Stimulated activated memory B cell treated with anti-CD40 and anti-IgM and Interleukin-4, amounts not matched to agents 10 μg/mL and 1 μg/mL and 100 μg/mL, for 72 hours (primary cell): ENCODE data around the gene IL17A.
"Not testable (repeated sequence)": the region's sequence is repeated elsewhere in the genome, so short reads cannot be mapped to it uniquely, and the experiment has no call there.

Source experiments
- ATAC-seq: fragments of 150-1000 bp; cut with Tn5 transposase; 2 replicates; pipeline ENCODE4 v1.10.0; 2021
- H3K27ac Mint-ChIP-seq: one replicate; pipeline ENCODE4 v1.8.0; 2022; ENCODE audit warnings: mild to moderate bottlenecking, mixed read lengths
- H3K27me3 Mint-ChIP-seq: one replicate; pipeline ENCODE4 v1.8.0; 2022; ENCODE audit warnings: mixed read lengths
- H3K36me3 Mint-ChIP-seq: one replicate; pipeline ENCODE4 v1.8.0; 2022; ENCODE audit warnings: mixed read lengths
- H3K4me1 Mint-ChIP-seq: one replicate; pipeline ENCODE4 v1.8.0; 2022; ENCODE audit warnings: mixed read lengths
- H3K4me3 Mint-ChIP-seq: one replicate; pipeline ENCODE4 v1.8.0; 2022; ENCODE audit warnings: mild to moderate bottlenecking, moderate library complexity, mixed read lengths
- H3K9me3 Mint-ChIP-seq: one replicate; pipeline ENCODE4 v1.8.0; 2022; ENCODE audit warnings: mixed read lengths

Gene IL17A

GRCh38 chr6:52187098-52187497 is 923 bp downstream of the IL17A start:
- H3K36me3 Mint-ChIP-seq = no peaks in the 10 kb centered on the region
- no peak overlapping the region for H3K4me3 Mint-ChIP-seq
- no peaks in the 10 kb centered on the region for H3K4me1 Mint-ChIP-seq
- ATAC-seq = no peak
- H3K27me3 Mint-ChIP-seq = peaks cover 29% of the 10 kb centered on the region
- no peaks in the 10 kb centered on the region for H3K9me3 Mint-ChIP-seq
- H3K27ac Mint-ChIP-seq = no peak overlapping the region

DNA sequence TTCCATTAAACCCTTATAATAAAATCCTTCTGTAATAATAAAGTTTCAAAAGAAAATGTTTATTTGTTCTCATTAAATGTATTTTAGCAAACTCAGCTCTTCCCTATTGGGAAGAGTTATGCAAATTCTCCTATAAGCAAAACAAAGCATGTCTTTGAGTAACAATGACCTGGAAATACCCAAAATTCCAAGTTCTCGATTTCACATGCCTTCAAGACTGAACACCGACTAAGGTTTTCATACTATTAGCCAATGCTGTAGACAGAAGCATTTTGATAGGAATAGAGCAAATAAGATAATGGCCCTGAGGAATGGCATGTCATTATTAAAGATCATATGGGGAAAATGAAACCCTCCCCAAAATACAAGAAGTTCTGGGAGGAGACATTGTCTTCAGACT is 3.8 kb downstream of the IL17A start:
- no peaks in the 10 kb centered on the region for H3K4me1 Mint-ChIP-seq

GRCh38 chr6:52190409-52190808 is 4.2 kb downstream of the IL17A start:
- H3K27me3 Mint-ChIP-seq = peaks cover 29% of the 10 kb centered on the region
- no peaks in the 10 kb centered on the region for H3K4me1 Mint-ChIP-seq
- H3K4me3 Mint-ChIP-seq = no peak overlapping the region
- peak; percentile 34 for ATAC-seq
- H3K9me3 Mint-ChIP-seq = no peaks in the 10 kb centered on the region
- no peaks in the 10 kb centered on the region for H3K36me3 Mint-ChIP-seq
- no peak overlapping the region for H3K27ac Mint-ChIP-seq

More for the DNA sequence above, 3.8 kb downstream of the IL17A start:
- no peak for ATAC-seq
- H3K36me3 Mint-ChIP-seq = no peaks in the 10 kb centered on the region
- H3K4me3 Mint-ChIP-seq = no peak overlapping the region
- no peak overlapping the region for H3K27ac Mint-ChIP-seq
- H3K27me3 Mint-ChIP-seq = peaks cover 29% of the 10 kb centered on the region
- no peaks in the 10 kb centered on the region for H3K9me3 Mint-ChIP-seq

- Mint-ChIP-seq H3K9me3 (no peaks in the 10 kb centered on the region), H3K4me3 (no peak overlapping the region), H3K27me3 (peaks cover 21% of the 10 kb centered on the region)
Measured at GRCh38 chr6:52191824-52192223, 5.6 kb downstream of the IL17A start.

GRCh38 chr6:52195886-52196285 is 9.7 kb downstream of the IL17A start:
- H3K9me3 Mint-ChIP-seq = peaks cover 13% of the 10 kb centered on the region
- no peak overlapping the region for H3K4me3 Mint-ChIP-seq

More at GRCh38 chr6:52191824-52192223, 5.6 kb downstream of the IL17A start:
- H3K4me1 Mint-ChIP-seq = no peaks in the 10 kb centered on the region
- ATAC-seq = peak; percentile 14
- H3K27ac Mint-ChIP-seq = no peak overlapping the region
- H3K36me3 Mint-ChIP-seq = no peaks in the 10 kb centered on the region

DNA sequence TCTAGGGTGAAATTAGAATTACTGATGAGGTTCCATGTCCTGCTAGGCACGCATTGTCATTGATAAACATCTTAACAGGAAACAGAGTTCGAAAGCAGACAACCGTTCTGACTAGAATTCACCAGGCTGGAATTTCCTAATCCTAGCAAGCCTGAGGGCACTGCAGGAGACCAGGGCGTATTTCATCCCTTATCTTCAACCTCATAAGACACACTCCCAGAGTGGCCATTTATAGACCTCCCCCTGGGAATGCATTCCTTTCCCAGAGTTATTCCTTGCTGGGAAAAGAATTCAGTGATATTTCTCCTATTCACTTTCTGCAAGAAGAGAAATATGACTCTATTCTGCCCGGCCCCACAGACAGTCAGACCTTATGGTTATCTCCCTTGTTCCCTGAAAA is 13.9 kb downstream of the IL17A start:
- H3K27me3 Mint-ChIP-seq, H3K36me3 Mint-ChIP-seq, H3K27ac Mint-ChIP-seq, H3K4me1 Mint-ChIP-seq, H3K4me3 Mint-ChIP-seq, ATAC-seq: not testable (repeated sequence)
- H3K9me3 Mint-ChIP-seq = peaks cover 19% of the 10 kb centered on the region

More at GRCh38 chr6:52195886-52196285, 9.7 kb downstream of the IL17A start:
- Mint-ChIP-seq H3K4me1 (no peaks in the 10 kb centered on the region), H3K27ac (no peak overlapping the region), H3K36me3 (no peaks in the 10 kb centered on the region), H3K27me3 (peaks cover 21% of the 10 kb centered on the region)
- no peak for ATAC-seq

GRCh38 chr6:52201046-52201445 is 14.9 kb downstream of the IL17A start:
- ATAC-seq = no peak
- Mint-ChIP-seq H3K27ac (no peak overlapping the region), H3K4me1 (no peaks in the 10 kb centered on the region), H3K27me3 (no peaks in the 10 kb centered on the region), H3K4me3 (no peak overlapping the region), H3K9me3 (peaks cover 19% of the 10 kb centered on the region), H3K36me3 (no peaks in the 10 kb centered on the region)

DNA sequence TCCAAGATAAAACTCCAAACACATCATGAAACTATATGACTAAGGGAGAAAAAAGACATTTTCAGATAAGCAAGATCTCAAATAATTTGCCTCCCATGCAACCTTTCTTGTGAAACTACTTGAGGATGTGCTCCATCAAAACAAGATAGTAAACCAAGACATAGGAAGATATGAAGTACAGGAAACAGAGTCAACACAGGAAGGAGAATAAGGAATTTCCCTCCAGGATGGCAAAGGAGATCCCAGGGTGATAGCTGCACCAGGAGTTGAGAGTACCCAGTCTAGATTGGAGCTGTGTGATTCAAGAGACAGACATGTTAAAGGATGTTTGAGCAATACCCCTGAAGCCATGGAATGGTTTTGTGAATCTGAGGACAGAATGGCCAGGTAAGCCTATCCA is 15.3 kb downstream of the IL17A start:
- H3K36me3 Mint-ChIP-seq = no peaks in the 10 kb centered on the region
- H3K4me1 Mint-ChIP-seq = no peaks in the 10 kb centered on the region

GRCh38 chr6:52207066-52207465 is 20.9 kb downstream of the IL17A start:
- H3K4me3 Mint-ChIP-seq = no peak overlapping the region
- peaks cover 7% of the 10 kb centered on the region for H3K27me3 Mint-ChIP-seq
- ATAC-seq = no peak
- H3K36me3 Mint-ChIP-seq = no peaks in the 10 kb centered on the region
- no peaks in the 10 kb centered on the region for H3K4me1 Mint-ChIP-seq
- no peaks in the 10 kb centered on the region for H3K9me3 Mint-ChIP-seq
- no peak overlapping the region for H3K27ac Mint-ChIP-seq

More for the DNA sequence above, 15.3 kb downstream of the IL17A start:
- H3K9me3 Mint-ChIP-seq = peaks cover 19% of the 10 kb centered on the region
- no peak overlapping the region for H3K4me3 Mint-ChIP-seq
- no peak for ATAC-seq
- H3K27ac Mint-ChIP-seq = no peak overlapping the region
- no peaks in the 10 kb centered on the region for H3K27me3 Mint-ChIP-seq

DNA sequence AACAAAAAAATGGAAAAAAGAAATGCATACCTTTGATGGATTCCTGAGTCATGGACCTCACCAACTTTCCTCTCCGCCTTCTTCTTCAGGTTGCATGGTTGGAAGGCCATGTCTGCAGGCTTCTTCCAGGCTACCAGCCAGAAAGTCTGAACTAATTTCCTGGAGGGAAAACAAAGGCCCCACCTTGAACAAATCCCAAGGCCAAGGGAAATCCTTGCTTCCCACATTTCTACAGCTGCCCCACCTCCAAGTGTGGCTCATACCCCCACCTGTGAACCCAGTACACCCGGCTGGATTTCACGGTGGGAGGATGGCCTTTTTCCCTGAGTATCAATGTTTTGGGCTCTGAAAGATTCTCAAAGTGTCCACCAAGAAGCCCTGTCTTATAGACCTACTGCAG is 22.4 kb downstream of the IL17A start:
- H3K4me1 Mint-ChIP-seq = no peaks in the 10 kb centered on the region
- no peaks in the 10 kb centered on the region for H3K36me3 Mint-ChIP-seq
- H3K9me3 Mint-ChIP-seq = no peaks in the 10 kb centered on the region
- no peak overlapping the region for H3K27ac Mint-ChIP-seq
- H3K4me3 Mint-ChIP-seq = no peak overlapping the region
- no peak for ATAC-seq
- peaks cover 18% of the 10 kb centered on the region for H3K27me3 Mint-ChIP-seq

DNA sequence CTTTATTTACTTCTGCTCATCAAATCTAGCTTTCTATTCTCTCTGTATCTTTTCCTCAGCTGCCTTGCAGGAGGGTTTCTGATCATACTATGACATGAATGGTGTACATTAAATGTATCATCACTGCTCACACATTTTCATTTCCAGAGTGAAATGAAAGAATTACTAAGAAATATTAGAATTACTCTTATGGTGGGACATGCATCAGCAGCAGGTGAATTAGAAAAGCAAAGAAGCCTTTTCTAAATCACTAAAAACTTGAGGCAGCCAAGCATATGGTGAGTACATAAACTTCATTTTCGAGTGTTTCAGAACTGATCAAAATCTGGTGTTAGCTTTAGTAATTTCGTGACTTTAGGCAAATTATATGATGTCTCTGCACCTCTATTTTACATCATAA is 23.6 kb downstream of the IL17A start:
- H3K9me3 Mint-ChIP-seq = no peaks in the 10 kb centered on the region
- no peak overlapping the region for H3K27ac Mint-ChIP-seq
- no peak overlapping the region for H3K4me3 Mint-ChIP-seq
- no peaks in the 10 kb centered on the region for H3K4me1 Mint-ChIP-seq
- no peak for ATAC-seq
- H3K27me3 Mint-ChIP-seq = peaks cover 18% of the 10 kb centered on the region
- no peaks in the 10 kb centered on the region for H3K36me3 Mint-ChIP-seq

GRCh38 chr6:52210227-52210626 is 24.1 kb downstream of the IL17A start:
- Mint-ChIP-seq H3K4me3 (no peak overlapping the region), H3K27me3 (peaks cover 18% of the 10 kb centered on the region), H3K27ac (no peak overlapping the region), H3K4me1 (no peaks in the 10 kb centered on the region), H3K9me3 (no peaks in the 10 kb centered on the region), H3K36me3 (no peaks in the 10 kb centered on the region)
- no peak for ATAC-seq

- no peak overlapping the region for H3K27ac Mint-ChIP-seq
- no peak for ATAC-seq
- H3K27me3 Mint-ChIP-seq = peaks cover 18% of the 10 kb centered on the region
- H3K9me3 Mint-ChIP-seq = no peaks in the 10 kb centered on the region
- no peaks in the 10 kb centered on the region for H3K4me1 Mint-ChIP-seq
- H3K36me3 Mint-ChIP-seq = no peaks in the 10 kb centered on the region
- no peak overlapping the region for H3K4me3 Mint-ChIP-seq
Measured at GRCh38 chr6:52213127-52213526, 27.0 kb downstream of the IL17A start.

- peak; percentile 63 for ATAC-seq
- Mint-ChIP-seq H3K27me3 (peaks cover 18% of the 10 kb centered on the region), H3K4me3 (no peak overlapping the region), H3K36me3 (no peaks in the 10 kb centered on the region), H3K27ac (no peak overlapping the region), H3K4me1 (no peaks in the 10 kb centered on the region), H3K9me3 (no peaks in the 10 kb centered on the region)
Measured at GRCh38 chr6:52215787-52216186, 29.6 kb downstream of the IL17A start.

GRCh38 chr6:52216932-52217575 is 30.9 kb downstream of the IL17A start:
- Mint-ChIP-seq H3K4me1 (no peaks in the 10 kb centered on the region), H3K27ac (no peak overlapping the region), H3K36me3 (no peaks in the 10 kb centered on the region), H3K27me3 (peaks cover 11% of the 10 kb centered on the region), H3K9me3 (no peaks in the 10 kb centered on the region), H3K4me3 (no peak overlapping the region)
- ATAC-seq = no peak

DNA sequence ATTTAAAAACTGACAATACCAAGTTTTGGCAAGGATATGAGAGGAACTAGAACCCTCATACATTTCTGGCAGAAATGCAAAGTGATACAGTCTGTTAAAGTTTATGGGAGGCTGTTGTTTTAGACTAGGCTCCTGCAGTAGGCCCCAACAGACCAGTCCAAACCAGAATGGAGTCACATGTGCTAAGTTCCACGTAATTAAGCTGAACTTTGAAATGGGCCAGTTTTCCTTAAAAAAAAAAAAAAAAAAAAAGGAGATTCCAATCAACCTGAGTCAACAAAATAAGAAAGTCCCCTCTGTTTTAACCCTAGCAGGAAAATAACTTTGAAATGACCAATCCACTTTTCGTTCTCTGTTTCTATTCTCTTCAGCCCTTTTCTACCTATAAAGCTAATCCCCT is 31.6 kb downstream of the IL17A start:
- no peaks in the 10 kb centered on the region for H3K4me1 Mint-ChIP-seq
- ATAC-seq = no peak

More for the DNA sequence above, 31.6 kb downstream of the IL17A start:
- Mint-ChIP-seq H3K27me3 (peaks cover 4% of the 10 kb centered on the region), H3K27ac (no peak overlapping the region), H3K4me3 (no peak overlapping the region), H3K36me3 (no peaks in the 10 kb centered on the region), H3K9me3 (no peaks in the 10 kb centered on the region)
